ENCODE results near the gene KCNJ6. TPM values are rescaled to one million over a fixed set of nuclear protein-coding genes. Genes with fewer than 3 reads are reported as not detected.
"Not testable (repeated sequence)": the region's sequence is repeated elsewhere in the genome, so short reads cannot be mapped to it uniquely, and the experiment has no call there.

Gene KCNJ6
- total RNA-seq, 1 experiment from 2014 or later: not detected

DNA sequence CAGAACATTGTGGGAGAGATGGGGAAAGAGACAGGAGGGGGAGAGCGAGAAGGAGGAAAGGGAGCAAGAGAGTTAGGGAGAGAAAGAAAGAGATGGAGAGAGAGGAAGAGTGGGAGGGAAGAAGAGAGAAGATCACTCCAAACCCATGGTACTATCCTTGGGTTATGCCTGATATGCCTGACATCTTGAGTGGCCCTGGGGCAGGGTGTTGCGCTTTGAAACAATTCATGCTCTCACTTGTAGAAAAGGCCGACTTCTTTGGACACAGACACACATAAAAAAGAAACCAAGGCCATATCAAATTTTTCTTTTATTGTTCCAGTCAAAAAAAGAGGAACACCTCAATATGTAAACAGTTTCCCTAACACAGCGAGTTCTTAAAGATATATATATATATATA lies 309.2 kb downstream of the KCNJ6 start:
- DNase-seq (ENCODE audit: low read depth): no peak

DNA sequence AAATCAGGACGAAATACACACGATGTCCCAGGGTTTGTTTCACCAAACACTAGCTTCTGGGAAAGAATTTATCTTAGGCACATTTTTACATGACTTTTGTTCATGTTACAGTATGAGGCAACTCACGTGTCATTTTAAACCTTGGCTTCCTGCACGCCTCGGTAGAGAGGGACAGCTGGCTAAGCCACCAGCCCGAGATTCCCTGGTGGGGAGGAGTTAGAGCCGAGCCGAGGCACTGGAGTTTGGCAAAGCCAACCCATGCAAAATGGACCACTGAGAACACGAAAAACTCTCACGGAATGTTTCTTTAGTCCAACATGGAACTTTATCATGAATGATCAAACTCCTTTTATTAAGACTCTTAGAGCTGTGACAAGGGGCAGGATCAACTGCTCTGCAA lies 309.7 kb downstream of the KCNJ6 start:
- no peak for DNase-seq (ENCODE audit: low read depth)

GRCh38 chr21:37605006-37605405 lies 311.3 kb downstream of the KCNJ6 start:
- no peak for DNase-seq (ENCODE audit: low read depth)

GRCh38 chr21:37603129-37603528 lies 313.1 kb downstream of the KCNJ6 start:
- DNase-seq (ENCODE audit: low read depth): no peak

DNA sequence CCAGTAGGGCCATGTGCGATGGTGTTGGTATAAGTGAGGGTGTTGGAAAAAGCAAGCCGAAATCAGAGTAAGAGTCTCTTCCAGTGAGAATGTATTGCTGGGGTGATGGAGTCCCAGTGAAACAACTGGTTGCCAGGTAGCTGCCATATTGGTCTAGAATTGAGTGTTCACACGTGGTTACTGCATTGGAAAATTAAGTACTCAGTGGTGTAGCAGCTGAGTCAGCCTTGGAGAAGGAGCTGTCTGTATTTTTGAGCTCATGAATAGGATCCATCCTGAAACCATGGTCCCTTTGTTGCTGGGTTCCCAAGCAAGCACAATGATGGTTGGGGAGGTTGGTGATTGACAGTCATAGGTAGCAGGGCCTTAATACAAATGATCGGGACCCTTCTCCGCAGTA lies 314.3 kb downstream of the KCNJ6 start:
- no peak for DNase-seq (ENCODE audit: low read depth)

GRCh38 chr21:37601027-37601426 lies 315.2 kb downstream of the KCNJ6 start:
- DNase-seq (ENCODE audit: low read depth): no peak

- DNase-seq (ENCODE audit: low read depth): no peak
Measured at GRCh38 chr21:37595944-37596343, 320.3 kb downstream of the KCNJ6 start.

GRCh38 chr21:37594472-37594951 lies 321.7 kb downstream of the KCNJ6 start:
- DNase-seq (ENCODE audit: low read depth): no peak

GRCh38 chr21:37593740-37594471 lies 322.4 kb downstream of the KCNJ6 start:
- no peak for DNase-seq (ENCODE audit: low read depth)

- no peak for DNase-seq (ENCODE audit: low read depth)
Measured at GRCh38 chr21:37593015-37593414, 323.2 kb downstream of the KCNJ6 start.

GRCh38 chr21:37592496-37592895 lies 323.8 kb downstream of the KCNJ6 start:
- no peak for DNase-seq (ENCODE audit: low read depth)

DNA sequence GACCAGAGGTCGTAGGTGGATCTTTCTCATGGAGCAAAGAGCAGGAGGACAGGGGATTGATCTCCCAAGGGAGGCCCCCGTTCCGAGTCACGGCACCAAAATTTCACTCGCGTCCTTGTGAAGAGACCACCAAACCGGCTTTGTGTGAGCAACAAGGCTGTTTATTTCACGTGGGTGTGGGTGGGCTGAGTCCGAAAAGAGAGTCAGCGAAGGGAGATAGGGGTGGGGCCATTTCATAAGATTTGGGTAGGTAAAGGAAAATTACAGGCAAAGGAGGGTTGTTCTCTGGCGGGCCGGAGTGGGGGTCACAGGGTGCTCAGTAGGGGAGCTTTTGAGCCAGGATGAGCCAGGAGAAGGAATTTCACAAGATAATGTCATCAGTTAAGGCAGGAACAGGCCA lies 324.3 kb downstream of the KCNJ6 start:
- DNase-seq (ENCODE audit: low read depth): not testable (repeated sequence)

- DNase-seq (ENCODE audit: low read depth): not testable (repeated sequence)
Measured at GRCh38 chr21:37590836-37591235, 325.4 kb downstream of the KCNJ6 start.

DNA sequence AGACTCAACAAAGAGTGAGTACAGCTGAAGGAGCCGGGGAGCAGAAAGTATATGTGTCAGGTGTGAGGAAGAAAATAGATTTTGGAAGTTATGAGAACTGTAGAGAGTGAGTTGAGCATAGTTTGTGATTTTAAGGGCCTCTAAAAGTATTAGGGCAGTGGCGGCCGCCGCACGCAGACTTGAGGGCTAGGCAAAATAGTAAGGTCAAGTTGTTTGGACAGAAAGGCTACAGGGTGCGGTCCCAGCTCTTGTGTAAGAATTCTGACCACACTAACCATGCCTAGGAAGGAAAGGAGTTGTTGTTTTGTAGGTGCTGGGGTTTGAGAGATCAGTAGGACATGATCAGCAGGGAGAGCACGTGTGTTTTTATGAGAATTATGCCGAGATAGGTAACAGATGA lies 327.6 kb downstream of the KCNJ6 start:
- not testable (repeated sequence) for DNase-seq (ENCODE audit: low read depth)

DNA sequence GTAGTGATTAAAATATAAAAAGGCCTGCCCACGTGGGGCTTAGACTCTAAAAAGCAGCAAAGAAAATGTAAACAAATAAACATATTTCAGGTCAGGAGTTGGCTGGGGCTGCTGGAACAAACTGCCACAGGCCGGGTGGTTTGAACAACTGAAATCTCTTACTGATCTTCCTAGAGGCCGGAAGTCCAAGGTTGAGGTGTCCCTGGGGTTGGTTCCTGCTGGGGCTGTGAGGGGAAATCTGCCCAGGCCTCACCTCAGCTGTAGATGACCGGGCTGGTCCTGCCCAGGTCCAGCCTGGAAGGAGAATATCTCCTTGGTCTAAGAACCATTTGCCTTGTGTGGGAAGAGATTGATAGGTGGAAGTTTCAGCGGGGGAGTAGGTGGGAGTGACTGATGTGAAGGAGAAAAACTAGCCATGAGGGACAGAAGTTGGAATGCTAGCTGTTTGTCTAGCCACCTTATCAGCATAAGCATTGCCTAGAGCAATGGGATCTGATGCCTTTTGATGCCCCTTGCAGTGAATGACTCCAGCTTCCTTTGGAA lies 328.6 kb downstream of the KCNJ6 start:
- no peak for DNase-seq (ENCODE audit: low read depth)

GRCh38 chr21:37587203-37587602 lies 329.1 kb downstream of the KCNJ6 start:
- no peak for DNase-seq (ENCODE audit: low read depth)

DNA sequence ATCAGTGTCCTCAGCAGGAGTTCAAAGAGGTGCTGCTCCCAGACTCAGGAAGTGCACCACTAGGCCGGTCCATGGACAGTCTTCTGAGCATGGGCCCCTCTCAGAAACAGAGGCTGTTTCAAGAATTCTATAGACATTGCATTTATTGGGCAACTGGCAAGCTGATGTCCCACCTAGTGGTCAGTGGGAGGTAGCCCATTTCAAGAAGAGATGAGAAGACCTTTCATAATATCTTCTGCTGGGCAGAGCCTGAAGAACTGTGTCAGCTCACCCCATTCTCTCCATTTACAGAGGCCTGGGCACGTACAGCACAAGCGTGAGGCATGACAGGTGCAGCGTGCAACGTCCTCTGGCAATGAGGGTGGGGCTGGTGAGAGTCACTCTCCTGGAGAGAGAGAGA lies 333.7 kb downstream of the KCNJ6 start:
- peak; percentile 63 for DNase-seq (ENCODE audit: low read depth)

GRCh38 chr21:37580666-37581065 lies 335.6 kb downstream of the KCNJ6 start:
- peak; percentile 3 for DNase-seq (ENCODE audit: low read depth)

DNA sequence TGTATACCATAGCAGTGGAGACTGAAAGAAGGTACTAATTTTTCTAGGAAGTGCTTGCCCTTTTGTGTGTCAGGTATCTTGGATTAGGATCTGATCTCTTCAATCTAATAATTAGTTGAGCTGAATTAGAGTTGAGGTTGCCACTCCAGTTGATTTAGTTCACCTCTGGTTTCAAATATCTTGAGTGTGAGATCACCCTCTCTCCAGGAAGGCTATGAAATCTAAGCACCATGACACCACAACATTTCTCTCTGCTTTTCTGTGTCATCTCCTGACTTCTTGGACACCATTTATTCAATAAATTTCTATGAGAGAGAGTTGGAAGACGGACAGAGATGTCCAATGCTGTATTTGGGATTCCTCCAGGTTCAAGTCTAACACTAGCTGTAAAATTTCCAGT lies 336.9 kb downstream of the KCNJ6 start:
- DNase-seq (ENCODE audit: low read depth): no peak

DNA sequence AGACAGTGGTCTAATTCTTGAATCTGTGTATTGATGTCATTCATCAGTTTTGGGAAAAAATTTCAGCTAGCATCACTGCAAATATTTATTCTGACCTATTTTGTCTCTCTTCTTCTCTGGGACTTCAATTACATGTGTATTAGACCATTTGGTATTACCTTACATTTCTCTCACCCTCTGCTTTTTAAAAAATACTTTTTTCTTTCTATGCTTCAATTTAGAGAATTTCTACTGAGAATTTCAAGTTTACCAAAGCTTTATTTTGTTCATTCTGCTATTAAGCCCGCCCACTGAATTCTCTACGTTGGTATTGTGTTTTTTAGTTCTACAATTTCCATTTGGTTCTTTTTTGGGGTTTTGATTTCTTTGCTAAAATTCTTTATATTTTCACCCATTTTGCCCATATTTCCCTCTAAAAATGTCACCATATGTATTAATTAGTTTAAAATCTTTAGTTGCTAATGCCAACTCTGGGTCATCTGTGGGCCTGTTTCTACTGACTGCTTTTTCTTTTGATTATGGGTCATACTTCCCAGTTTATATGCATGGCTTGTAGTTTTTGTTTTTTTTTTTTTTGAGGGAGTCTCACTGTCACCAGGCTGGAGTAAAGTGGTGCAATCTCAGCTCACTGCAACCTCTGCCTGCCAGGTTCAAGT lies 337.7 kb downstream of the KCNJ6 start:
- DNase-seq (ENCODE audit: low read depth): no peak

GRCh38 chr21:37576929-37577328 lies 339.3 kb downstream of the KCNJ6 start:
- DNase-seq (ENCODE audit: low read depth): not testable (repeated sequence)

GRCh38 chr21:37575580-37575979 lies 340.7 kb downstream of the KCNJ6 start:
- DNase-seq (ENCODE audit: low read depth): no peak

- no peak for DNase-seq (ENCODE audit: low read depth)
Measured at GRCh38 chr21:37574751-37575150, 341.5 kb downstream of the KCNJ6 start.

Data from RPMI7951 (cell line).